GM19455 (cell line): ENCODE measurements around the gene AADACL4.

Source experiments
- ATAC-seq: cut with Tn5 transposase; IDR thresholded peaks from one replicate; pipeline ENCODE4 v1.9.1; 2021; ENCODE audit not compliant: unreplicated experiment

The AADACL4 gene

GRCh38 chr1:12643785-12644184 is at the start of gene AADACL4:
AADACL4 (plus strand) TSS chr1:12644085; CDS start chr1:12644547, 462 bp downstream.
- no peak for ATAC-seq

- no peak for ATAC-seq
These were observed 49.4 kb upstream of the AADACL4 start for GRCh38 chr1:12594490-12594889.

- ATAC-seq = no peak
These were observed 48.7 kb upstream of the AADACL4 start for GRCh38 chr1:12594966-12595756.

- no peak for ATAC-seq
These were observed 48.2 kb upstream of the AADACL4 start for GRCh38 chr1:12595757-12596006.

- no peak for ATAC-seq
These were observed 47.7 kb upstream of the AADACL4 start for GRCh38 chr1:12596007-12596821.

GRCh38 chr1:12597792-12598191 is 46.1 kb upstream of the AADACL4 start:
- ATAC-seq = no peak

- ATAC-seq = no peak
These were observed 44.9 kb upstream of the AADACL4 start for GRCh38 chr1:12598974-12599373.

- ATAC-seq = no peak
These were observed 44.2 kb upstream of the AADACL4 start for GRCh38 chr1:12599657-12600056.

- no peak for ATAC-seq
These were observed 43.5 kb upstream of the AADACL4 start for GRCh38 chr1:12600335-12600734.

- no peak for ATAC-seq
These were observed 42.8 kb upstream of the AADACL4 start for GRCh38 chr1:12600880-12601633.

GRCh38 chr1:12601700-12602658 is 41.9 kb upstream of the AADACL4 start:
- no peak for ATAC-seq

- ATAC-seq = no peak
These were observed 41.2 kb upstream of the AADACL4 start for GRCh38 chr1:12602659-12603024.

- ATAC-seq = no peak
These were observed 40.7 kb upstream of the AADACL4 start for GRCh38 chr1:12603224-12603623.

GRCh38 chr1:12604114-12604874 is 39.6 kb upstream of the AADACL4 start:
- ATAC-seq = no peak

- ATAC-seq = no peak
These were observed 38.9 kb upstream of the AADACL4 start for GRCh38 chr1:12604986-12605385.

GRCh38 chr1:12607263-12607662 is 36.6 kb upstream of the AADACL4 start:
- ATAC-seq = no peak

GRCh38 chr1:12608311-12608957 is 35.5 kb upstream of the AADACL4 start:
- ATAC-seq = no peak

- no peak for ATAC-seq
These were observed 34.3 kb upstream of the AADACL4 start for GRCh38 chr1:12609469-12610003.

GRCh38 chr1:12610305-12610935 is 33.5 kb upstream of the AADACL4 start:
- ATAC-seq = no peak
